ENCODE data around the gene GPR158. TPM values are rescaled to one million over a fixed set of nuclear protein-coding genes. Genes with fewer than 3 reads are reported as not detected.

The GPR158 gene
- total RNA-seq, 1 experiment from 2014 or later, result 0.07 TPM

DNA sequence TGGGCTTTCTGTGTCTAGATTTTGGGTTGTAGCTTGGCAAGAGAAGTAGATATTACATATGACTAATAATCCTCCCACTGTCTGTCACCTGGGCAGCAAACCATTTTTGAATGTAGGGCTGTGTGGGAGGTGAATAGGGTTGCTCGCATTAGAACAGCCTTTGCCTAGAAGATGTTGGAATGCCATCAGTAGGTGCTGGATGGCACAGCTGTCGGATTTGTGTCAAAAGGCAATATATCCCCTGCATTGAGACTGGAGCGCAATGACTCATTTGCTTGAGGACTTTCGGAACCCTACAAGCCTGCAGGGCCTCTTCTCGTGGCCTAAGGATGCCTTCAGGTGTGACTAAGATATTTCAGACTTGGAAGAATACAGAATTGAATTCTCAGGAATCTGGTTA lies 323.8 kb downstream of the GPR158 start:
- Histone ChIP-seq H3K9me3 (no peaks in the 10 kb centered on the region), H3K27me3 (replicated peaks; ENCODE audit: control insufficient read depth, insufficient read depth, low read length) (no peaks in the 10 kb centered on the region), H3K36me3 (ENCODE audit: control insufficient read depth, insufficient read depth, low read length) (no peaks in the 10 kb centered on the region), H3K4me1 (peaks cover 6% of the 10 kb centered on the region), H3K4me3 (ENCODE audit: low read depth, low read length) (no peak overlapping the region)
- DNase-seq, result no peak
- intact Hi-C loops (cut with micrococcal nuclease; ENCODE audit: unreplicated experiment), result no loop called here
- ChIA-PET CTCF (no interaction called here), POLR2A (no interaction called here)
- no peak overlapping the region for H3K4me3 Mint-ChIP-seq (ENCODE audit: unreplicated experiment)
- H3K27ac Mint-ChIP-seq (ENCODE audit: unreplicated experiment), result no peak overlapping the region
- no TSS peak for BruUV-seq (replicated peaks)
- H3K27me3 Mint-ChIP-seq (ENCODE audit: insufficient read depth, unreplicated experiment), result peaks cover 7% of the 10 kb centered on the region
- H3K36me3 Mint-ChIP-seq (ENCODE audit: insufficient read depth, unreplicated experiment), result no peaks in the 10 kb centered on the region
- no peaks in the 10 kb centered on the region for H3K9me3 Mint-ChIP-seq (ENCODE audit: unreplicated experiment)
- H3K4me1 Mint-ChIP-seq (ENCODE audit: low read depth, unreplicated experiment), result no peaks in the 10 kb centered on the region
- TF ChIP-seq, protein P1, sequence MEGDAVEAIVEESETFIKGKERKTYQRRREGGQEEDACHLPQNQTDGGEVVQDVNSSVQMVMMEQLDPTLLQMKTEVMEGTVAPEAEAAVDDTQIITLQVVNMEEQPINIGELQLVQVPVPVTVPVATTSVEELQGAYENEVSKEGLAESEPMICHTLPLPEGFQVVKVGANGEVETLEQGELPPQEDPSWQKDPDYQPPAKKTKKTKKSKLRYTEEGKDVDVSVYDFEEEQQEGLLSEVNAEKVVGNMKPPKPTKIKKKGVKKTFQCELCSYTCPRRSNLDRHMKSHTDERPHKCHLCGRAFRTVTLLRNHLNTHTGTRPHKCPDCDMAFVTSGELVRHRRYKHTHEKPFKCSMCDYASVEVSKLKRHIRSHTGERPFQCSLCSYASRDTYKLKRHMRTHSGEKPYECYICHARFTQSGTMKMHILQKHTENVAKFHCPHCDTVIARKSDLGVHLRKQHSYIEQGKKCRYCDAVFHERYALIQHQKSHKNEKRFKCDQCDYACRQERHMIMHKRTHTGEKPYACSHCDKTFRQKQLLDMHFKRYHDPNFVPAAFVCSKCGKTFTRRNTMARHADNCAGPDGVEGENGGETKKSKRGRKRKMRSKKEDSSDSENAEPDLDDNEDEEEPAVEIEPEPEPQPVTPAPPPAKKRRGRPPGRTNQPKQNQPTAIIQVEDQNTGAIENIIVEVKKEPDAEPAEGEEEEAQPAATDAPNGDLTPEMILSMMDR (IDR thresholded peaks at IDR 0.05; ENCODE audit: insufficient read depth in 1 of 2, low read depth in 1 of 2, low read length in 1 of 2, severe bottlenecking in 1 of 2, unreplicated experiment in 1 of 2), result no peak

DNA sequence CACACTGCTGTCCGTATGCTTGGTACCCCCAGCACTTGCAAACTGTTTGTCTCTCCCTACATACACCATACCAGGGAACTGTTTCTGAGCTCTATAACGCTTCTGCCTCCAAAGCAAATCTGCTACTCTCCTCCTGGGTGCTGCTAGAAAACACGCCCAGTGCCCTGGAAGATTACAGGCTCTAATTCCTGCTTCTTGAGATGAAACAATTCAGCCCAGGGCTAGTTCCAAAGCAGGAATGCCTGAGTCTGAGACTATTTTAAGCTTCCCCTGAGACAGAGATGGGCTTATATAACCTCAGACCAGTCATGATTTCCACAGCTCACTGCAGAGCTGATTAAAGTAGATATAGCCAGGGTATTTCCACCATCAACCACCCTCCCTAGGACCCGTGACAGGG lies 327.1 kb downstream of the GPR158 start:
- Mint-ChIP-seq H3K4me1 (ENCODE audit: low read depth, unreplicated experiment) (no peaks in the 10 kb centered on the region), H3K36me3 (ENCODE audit: insufficient read depth, unreplicated experiment) (no peaks in the 10 kb centered on the region), H3K4me3 (ENCODE audit: unreplicated experiment) (no peak overlapping the region), H3K27ac (ENCODE audit: unreplicated experiment) (no peak overlapping the region), H3K27me3 (ENCODE audit: insufficient read depth, unreplicated experiment) (peaks cover 7% of the 10 kb centered on the region), H3K9me3 (ENCODE audit: unreplicated experiment) (no peaks in the 10 kb centered on the region)
- ChIA-PET CTCF (no interaction called here), POLR2A (no interaction called here)
- intact Hi-C loops (cut with micrococcal nuclease; ENCODE audit: unreplicated experiment), result no loop called here
- H3K4me3 ChIP-seq (ENCODE audit: low read depth, low read length), result no peak overlapping the region
- no peaks in the 10 kb centered on the region for H3K4me1 ChIP-seq
- H3K9me3 ChIP-seq, result no peaks in the 10 kb centered on the region
- TF ChIP-seq, protein P1 (IDR thresholded peaks at IDR 0.05; ENCODE audit: insufficient read depth in 1 of 2, low read depth in 1 of 2, low read length in 1 of 2, severe bottlenecking in 1 of 2, unreplicated experiment in 1 of 2), result no peak
- no TSS peak for BruUV-seq (replicated peaks)
- no peak for DNase-seq
- no peaks in the 10 kb centered on the region for H3K27me3 ChIP-seq (replicated peaks; ENCODE audit: control insufficient read depth, insufficient read depth, low read length)
- H3K36me3 ChIP-seq (ENCODE audit: control insufficient read depth, insufficient read depth, low read length), result no peaks in the 10 kb centered on the region

DNA sequence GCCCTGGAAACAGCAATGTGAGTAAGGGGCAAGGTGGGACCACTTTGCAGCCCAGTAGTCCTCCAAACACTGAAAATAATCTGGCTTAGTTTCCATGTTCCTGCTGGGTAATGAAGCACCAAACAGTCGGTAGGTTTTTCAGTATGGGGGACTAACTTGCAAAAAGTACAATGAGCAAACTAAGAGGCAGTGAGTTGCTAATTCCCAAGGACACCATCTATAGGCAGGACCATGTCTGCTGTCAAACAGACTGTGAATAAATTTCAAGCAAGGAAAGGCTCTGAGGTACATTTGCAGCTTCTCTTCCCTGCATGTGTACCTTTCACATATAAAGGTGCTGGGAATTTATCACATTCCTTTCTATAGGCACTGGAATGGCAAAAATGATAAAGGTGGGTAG lies 327.7 kb downstream of the GPR158 start:
- Histone ChIP-seq H3K36me3 (ENCODE audit: control insufficient read depth, insufficient read depth, low read length) (no peaks in the 10 kb centered on the region), H3K4me3 (ENCODE audit: low read depth, low read length) (no peak overlapping the region), H3K9me3 (no peaks in the 10 kb centered on the region), H3K27me3 (replicated peaks; ENCODE audit: control insufficient read depth, insufficient read depth, low read length) (no peaks in the 10 kb centered on the region), H3K4me1 (no peaks in the 10 kb centered on the region)
- TF ChIP-seq, protein P1 (IDR thresholded peaks at IDR 0.05; ENCODE audit: insufficient read depth in 1 of 2, low read depth in 1 of 2, low read length in 1 of 2, severe bottlenecking in 1 of 2, unreplicated experiment in 1 of 2), result no peak
- ChIA-PET POLR2A (no interaction called here), CTCF (no interaction called here)
- no peak for DNase-seq
- no peaks in the 10 kb centered on the region for H3K4me1 Mint-ChIP-seq (ENCODE audit: low read depth, unreplicated experiment)
- H3K4me3 Mint-ChIP-seq (ENCODE audit: unreplicated experiment), result no peak overlapping the region
- H3K9me3 Mint-ChIP-seq (ENCODE audit: unreplicated experiment), result no peaks in the 10 kb centered on the region
- H3K27ac Mint-ChIP-seq (ENCODE audit: unreplicated experiment), result no peak overlapping the region
- H3K27me3 Mint-ChIP-seq (ENCODE audit: insufficient read depth, unreplicated experiment), result peaks cover 7% of the 10 kb centered on the region
- intact Hi-C loops (cut with micrococcal nuclease; ENCODE audit: unreplicated experiment), result no loop called here
- H3K36me3 Mint-ChIP-seq (ENCODE audit: insufficient read depth, unreplicated experiment), result no peaks in the 10 kb centered on the region
- BruUV-seq (replicated peaks), result no TSS peak

Data from Caco-2 (cell line).